Activated T-cell treated with anti-CD3 and anti-CD28 coated beads for 24 hours (primary cell): ENCODE results near the gene RHOBTB3.

Experiments
- DNase-seq: peaks from one replicate; pipeline ENCODE4 v3.0.0-alpha.2; 2020; ENCODE audit warnings: low read depth

Gene RHOBTB3

GRCh38 chr5:95731571-95732554, 727 bp downstream of the RHOBTB3 start:
- no peak for DNase-seq

DNA sequence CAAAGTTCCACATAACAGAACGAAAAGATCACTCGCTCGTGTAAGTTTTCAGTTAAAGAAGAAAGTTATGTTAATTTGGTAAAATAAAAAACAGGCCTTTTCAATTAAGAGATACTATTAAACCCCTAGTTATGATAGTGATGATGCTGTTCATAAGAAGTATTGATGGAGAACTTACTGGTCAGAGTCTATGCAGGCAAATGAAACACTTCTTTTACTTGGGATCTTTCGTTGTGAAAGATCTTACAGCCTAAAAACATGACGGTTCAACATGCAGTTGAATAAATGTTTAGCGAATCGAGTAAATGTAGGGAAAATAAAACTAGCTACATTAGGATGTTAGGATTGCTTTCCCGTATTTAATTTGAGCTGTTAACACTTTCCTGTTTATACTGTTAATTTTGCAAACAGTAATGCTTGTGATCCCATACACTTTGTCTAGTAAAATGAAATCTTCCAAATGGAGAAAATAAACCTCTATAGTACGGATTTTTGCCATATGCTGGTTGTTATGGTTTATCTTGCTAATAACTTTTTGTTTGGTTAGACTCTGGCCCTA, 2.0 kb downstream of the RHOBTB3 start:
- DNase-seq: no peak

DNA sequence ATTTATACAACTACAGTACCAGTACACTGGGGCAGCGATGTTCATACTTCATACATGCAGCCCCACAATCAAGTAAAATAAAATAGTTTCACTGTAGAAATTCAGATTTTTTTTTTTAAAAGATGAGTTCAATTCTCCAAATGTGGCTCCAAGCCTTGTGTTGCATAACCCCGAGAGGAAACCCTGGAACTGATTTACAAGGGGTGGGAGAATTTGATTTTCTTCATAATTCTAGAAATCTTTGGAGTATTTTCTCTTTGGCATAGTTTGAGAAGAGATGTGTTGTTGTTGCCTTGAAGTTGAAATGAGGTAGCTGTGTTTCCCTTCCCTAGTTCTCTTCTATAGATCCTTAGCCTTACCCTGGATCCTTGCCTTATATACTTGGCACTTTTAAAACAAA, 3.1 kb downstream of the RHOBTB3 start:
- DNase-seq: no peak

DNA sequence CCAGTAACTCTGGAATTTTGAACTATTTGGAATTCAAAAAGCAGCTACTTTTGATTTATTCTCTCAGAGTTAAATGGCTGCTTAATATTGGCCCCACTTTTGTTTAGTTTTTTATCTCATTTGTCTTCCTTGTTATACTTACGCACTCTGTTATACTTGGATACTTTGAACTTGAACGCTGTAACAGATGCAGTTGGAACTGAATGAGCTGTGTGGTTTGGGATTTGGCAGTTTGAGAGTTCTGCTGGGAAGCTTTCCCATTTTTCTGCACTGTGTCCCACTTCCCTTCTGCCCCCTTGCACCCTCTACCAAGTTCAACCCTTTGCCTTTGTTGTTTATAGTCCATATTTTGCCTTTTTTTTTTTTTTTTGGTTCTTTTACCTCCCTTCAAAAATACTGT, 3.8 kb downstream of the RHOBTB3 start:
- DNase-seq: no peak

DNA sequence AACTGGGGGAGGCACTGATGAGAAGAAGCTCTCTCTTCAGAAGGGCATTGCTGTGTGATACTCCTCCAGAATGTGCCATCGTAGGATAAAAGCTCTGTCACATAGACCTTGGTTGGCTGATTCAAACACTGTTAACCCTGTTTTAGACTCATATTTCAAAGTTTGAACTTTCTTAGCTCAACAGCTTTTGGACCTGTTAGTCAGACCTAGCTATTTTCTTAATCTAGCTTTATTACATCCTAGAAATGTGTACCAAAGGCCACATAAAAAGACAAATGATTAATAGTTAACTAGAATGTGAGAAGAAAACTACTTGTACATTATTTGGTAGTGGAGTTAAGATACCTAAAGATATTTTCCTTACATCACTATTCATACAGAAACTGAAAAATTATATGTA, 4.3 kb downstream of the RHOBTB3 start:
- no peak for DNase-seq

DNA sequence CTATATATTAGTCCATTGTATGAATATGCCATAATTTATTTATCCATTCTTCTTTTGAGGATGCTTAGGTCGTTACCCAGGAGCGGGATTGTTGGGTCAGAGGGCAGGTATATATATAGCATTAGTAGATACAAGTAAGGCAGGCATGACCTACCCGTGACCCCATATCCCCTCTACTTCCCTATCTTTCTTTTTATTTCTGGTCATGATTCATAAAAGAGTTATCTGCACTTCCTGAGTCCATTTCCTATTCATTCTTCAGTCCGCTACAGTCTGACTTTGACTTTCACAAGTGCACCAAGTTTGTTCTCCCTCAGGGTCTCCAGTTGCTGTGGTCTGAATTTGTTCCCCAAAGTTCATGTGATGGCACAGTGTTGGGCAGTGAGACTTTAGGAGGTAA, 6.9 kb downstream of the RHOBTB3 start:
- no peak for DNase-seq

- no peak for DNase-seq
These were observed 7.7 kb downstream of the RHOBTB3 start for GRCh38 chr5:95738834-95739233.

- no peak for DNase-seq
These were observed 8.7 kb downstream of the RHOBTB3 start for GRCh38 chr5:95739857-95740256.

DNA sequence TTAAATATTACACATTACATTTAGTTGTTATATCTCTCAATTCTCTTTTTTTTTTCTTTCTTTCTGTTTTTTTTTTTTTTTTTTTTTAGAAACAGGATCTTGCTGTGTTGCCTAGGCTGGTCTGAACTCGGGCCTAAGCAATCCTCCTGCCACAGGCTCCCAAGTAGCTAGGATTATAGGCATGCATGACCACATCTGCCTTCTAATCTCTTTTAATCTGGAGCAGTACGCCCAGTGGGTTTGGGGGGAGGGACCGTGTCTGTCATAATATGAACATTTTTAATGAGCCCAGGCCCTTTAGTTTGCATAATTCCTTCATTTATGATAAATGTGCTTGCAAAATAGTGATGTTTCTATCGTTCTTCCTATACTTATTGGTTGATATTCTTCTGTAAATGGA, 10.3 kb downstream of the RHOBTB3 start:
- no peak for DNase-seq

GRCh38 chr5:95743232-95743631, 12.1 kb downstream of the RHOBTB3 start:
- DNase-seq: no peak

DNA sequence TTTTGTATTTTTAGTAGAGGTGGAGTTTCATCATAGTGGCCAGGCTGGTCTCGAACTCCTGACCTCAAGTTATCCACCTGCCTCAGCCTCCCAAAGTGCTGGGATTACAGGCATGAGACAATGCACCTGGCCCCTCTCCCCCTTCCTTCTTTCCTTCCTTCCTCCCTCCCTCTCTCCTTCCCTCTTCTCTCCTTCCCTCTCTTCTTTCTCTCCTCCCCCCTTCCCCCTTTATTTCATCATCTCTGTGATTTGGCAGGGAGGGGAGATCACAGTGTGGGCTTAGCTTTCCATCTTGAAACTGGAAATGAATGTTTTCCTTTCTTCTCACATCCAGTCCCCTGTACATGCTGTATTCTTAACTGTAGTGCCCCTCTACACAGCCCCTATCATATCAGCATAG, 12.7 kb downstream of the RHOBTB3 start:
- DNase-seq: no peak

DNA sequence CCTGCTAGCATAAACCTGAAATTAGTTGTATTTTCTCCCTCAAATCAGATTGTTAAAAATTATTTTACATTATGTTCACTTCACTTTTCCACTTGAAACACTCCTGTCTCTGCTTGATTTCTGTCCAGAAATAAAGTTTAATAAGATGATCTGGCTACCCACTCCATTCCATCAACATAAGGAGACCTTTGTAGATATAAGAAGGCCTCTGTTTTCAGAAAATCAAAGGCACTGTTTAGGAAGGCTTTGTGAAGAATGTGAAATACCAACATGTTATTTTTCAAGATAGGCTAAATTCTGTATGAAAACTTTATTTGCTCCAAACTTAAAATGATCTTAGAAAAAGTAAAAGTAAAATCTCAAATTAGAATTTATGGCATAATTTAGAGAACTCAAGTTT, 15.1 kb downstream of the RHOBTB3 start:
- no peak for DNase-seq

GRCh38 chr5:95746722-95747679, 15.9 kb downstream of the RHOBTB3 start:
- DNase-seq: no peak

DNA sequence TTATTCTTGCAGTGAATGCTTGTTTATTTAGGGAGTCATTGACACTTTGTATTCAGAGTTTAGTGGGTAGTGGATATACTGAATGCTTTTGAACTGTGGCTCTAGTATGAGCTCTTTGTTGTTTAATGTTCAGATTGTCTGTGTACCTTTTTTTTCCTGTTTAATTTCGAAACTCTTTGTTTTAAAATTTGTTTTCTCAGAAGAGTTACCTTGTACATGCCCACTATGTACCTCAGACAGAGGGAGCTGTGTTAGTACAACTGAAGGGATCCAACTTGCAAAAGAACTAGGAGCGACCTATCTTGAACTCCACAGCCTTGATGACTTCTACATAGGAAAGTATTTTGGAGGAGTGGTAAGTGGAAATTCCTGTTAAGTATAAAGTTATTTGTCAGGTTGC, 17.0 kb downstream of the RHOBTB3 start:
- DNase-seq: no peak

- no peak for DNase-seq
These were observed 23.4 kb downstream of the RHOBTB3 start for GRCh38 chr5:95754545-95754944.

DNA sequence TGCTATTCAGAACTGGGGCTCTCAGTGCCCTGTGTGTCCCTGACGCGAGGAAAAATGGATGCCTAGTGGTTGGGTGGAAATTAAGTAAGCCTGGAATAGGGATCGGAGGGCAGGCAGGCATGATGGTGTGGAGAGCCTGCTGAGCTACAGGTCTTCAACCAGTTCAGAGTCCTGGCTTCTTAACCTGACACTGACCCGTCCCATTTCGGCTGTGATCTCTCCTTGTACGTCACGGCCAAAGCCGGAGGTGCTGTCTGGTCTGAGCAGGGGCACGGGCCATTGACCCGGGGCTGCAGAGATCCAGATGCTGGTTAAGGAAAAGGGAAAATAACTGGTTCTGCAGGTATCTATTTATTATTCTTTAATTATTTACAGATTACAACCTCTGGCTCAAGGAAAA, 27.9 kb downstream of the RHOBTB3 start:
- DNase-seq: no peak

DNA sequence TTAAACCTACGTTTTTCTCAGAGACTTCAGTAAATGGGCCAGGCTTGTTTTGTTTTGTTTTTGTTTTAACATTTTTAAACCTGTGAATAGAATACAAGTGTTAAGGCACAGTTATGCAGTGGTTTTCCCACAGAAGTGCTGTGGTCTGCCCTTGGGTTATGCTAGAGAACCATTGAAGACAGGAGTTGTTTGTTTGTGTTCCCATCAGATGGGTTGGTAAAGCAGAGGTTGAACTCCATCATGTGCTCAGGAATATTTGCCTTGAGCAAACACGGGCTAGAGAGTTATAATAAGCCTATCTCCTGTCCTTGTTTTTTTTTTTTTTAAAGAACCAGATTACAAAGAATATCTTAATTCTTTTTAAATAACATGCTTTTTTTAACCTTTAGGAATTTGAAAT, 28.5 kb downstream of the RHOBTB3 start:
- no peak for DNase-seq

- DNase-seq: no peak
These were observed 29.4 kb downstream of the RHOBTB3 start for GRCh38 chr5:95760273-95761191.

GRCh38 chr5:95761771-95762651, 30.9 kb downstream of the RHOBTB3 start:
- no peak for DNase-seq

- DNase-seq: no peak
These were observed 31.5 kb downstream of the RHOBTB3 start for GRCh38 chr5:95762652-95763041.
